Breast epithelium (tissue), 4 donors: Measurements from ENCODE around the gene CASKIN2. TPM values are rescaled to one million over a fixed set of nuclear protein-coding genes. Genes with fewer than 3 reads are reported as not detected.

Experiments used
- DNase-seq, 2 donors: peaks; one replicate each; pipeline ENCODE4 v3.0.0-alpha.2; 2019; ENCODE audit warnings: low spot score in 2 of 2
- H3K27ac ChIP-seq, 2 donors: fragments of 200-600 bp; sonication (generic) in 1 of 2; one replicate each; pipeline ENCODE4 v1.5.1; 2016 to 2019; ENCODE audit warnings: mild to moderate bottlenecking in 1 of 2
- H3K27me3 ChIP-seq, 2 donors: fragments of 200-600 bp; sonication (generic) in 1 of 2; one replicate each; pipeline versions ENCODE4 v1.5.1 to v1.6.0; 2017 to 2019; ENCODE audit warnings: control low read depth in 1 of 2, mild to moderate bottlenecking in 1 of 2
- H3K36me3 ChIP-seq: fragments of 200-600 bp; one replicate; pipeline ENCODE4 v1.5.1; 2019
- H3K4me1 ChIP-seq, 2 donors: fragments of 200-600 bp; sonication (generic); one replicate each; pipeline ENCODE4 v1.5.1; 2016 to 2019; ENCODE audit warnings: control low read depth in 1 of 2
- H3K4me3 ChIP-seq, 3 donors: fragments of 200-600 bp; sonication (generic); 1 replicate in 2 of 3; 2 replicates in 1 of 3; pipeline ENCODE4 v1.5.1; 2016 to 2019; ENCODE audit warnings: mild to moderate bottlenecking in 3 of 3, moderate library complexity in 2 of 3
- H3K9me3 ChIP-seq, 2 donors: fragments of 200-600 bp; sonication (generic) in 1 of 2; one replicate each; pipeline ENCODE4 v1.5.1; 2016 to 2019; ENCODE audit warnings: control low read depth in 1 of 2
- CTCF ChIP-seq, 3 donors: fragments of 450-650 bp; IDR thresholded peaks; one replicate each; pipeline ENCODE4 v1.5.1; 2016 to 2017; ENCODE audit warnings: antibody characterized with exemption in 3 of 3, mild to moderate bottlenecking in 3 of 3, moderate library complexity in 3 of 3
- POLR2A ChIP-seq: fragments of 450-650 bp; IDR thresholded peaks from one replicate; pipeline ENCODE4 v1.6.1; 2016; ENCODE audit warnings: antibody characterized with exemption, mild to moderate bottlenecking, moderate library complexity
- POLR2AphosphoS5 ChIP-seq, 3 donors: sonication (generic); formaldehyde crosslinking; IDR thresholded peaks; one replicate each; pipeline ENCODE4 v1.6.1; 2017; ENCODE audit warnings: antibody characterized with exemption in 3 of 3
- intact Hi-C: fragments of 100-400 bp; cut with DNase I; formaldehyde crosslinking; loops from one replicate; pipeline ENCODE4 v1.15.1; 2023; ENCODE audit warnings: low total_unique reads
- total RNA-seq, 3 donors: library from RNA; depleted of rRNA; stranded (reverse); fragments of >200 nt; gene quantifications; one replicate each; pipeline ENCODE4 v1.1.0, GENCODE V29; 2016

Gene CASKIN2
- total RNA-seq, 3 donors from 2014 or later, result 10.0 to 23.3 (median 14.6) TPM

- H3K27me3 ChIP-seq, result no peaks in the 10 kb centered on the region
- H3K4me1 ChIP-seq, result no peaks in the 10 kb centered on the region
- H3K27ac ChIP-seq, result no peak overlapping the region
- TF ChIP-seq CTCF (IDR thresholded peaks at IDR 0.05) (no peak), POLR2AphosphoS5 (IDR thresholded peaks at IDR 0.05) (no peak), POLR2A (no peak)
- DNase-seq, result no peak
- no peaks in the 10 kb centered on the region for H3K36me3 ChIP-seq
- intact Hi-C loops, result no loop called here
- H3K9me3 ChIP-seq, result no peaks in the 10 kb centered on the region
- no peak overlapping the region for H3K4me3 ChIP-seq
Measured at GRCh38 chr17:75487351-75488070, 27.8 kb downstream of the CASKIN2 start.

- Histone ChIP-seq H3K4me1 (no peaks in the 10 kb centered on the region), H3K27me3 (no peaks in the 10 kb centered on the region), H3K4me3 (no peak overlapping the region), H3K27ac (no peak overlapping the region), H3K36me3 (no peaks in the 10 kb centered on the region), H3K9me3 (no peaks in the 10 kb centered on the region)
- TF ChIP-seq POLR2AphosphoS5 (IDR thresholded peaks at IDR 0.05), result no peak
- intact Hi-C loops, result no loop called here
- no peak for DNase-seq
Measured at GRCh38 chr17:75486951-75487350, 28.4 kb downstream of the CASKIN2 start.

- intact Hi-C loops, result no loop called here
- TF ChIP-seq CTCF (IDR thresholded peaks at IDR 0.05) (no peak), POLR2AphosphoS5 (IDR thresholded peaks at IDR 0.05) (no peak), POLR2A (no peak)
- H3K9me3 ChIP-seq, result no peaks in the 10 kb centered on the region
- H3K4me3 ChIP-seq, result no peak overlapping the region
- no peak overlapping the region for H3K27ac ChIP-seq
- no peak for DNase-seq
- no peaks in the 10 kb centered on the region for H3K4me1 ChIP-seq
- H3K36me3 ChIP-seq, result no peaks in the 10 kb centered on the region
- H3K27me3 ChIP-seq, result no peaks in the 10 kb centered on the region
Measured at GRCh38 chr17:75486151-75486550, 29.2 kb downstream of the CASKIN2 start.

GRCh38 chr17:75485688-75486087 lies 29.6 kb downstream of the CASKIN2 start:
- TF ChIP-seq POLR2AphosphoS5 (IDR thresholded peaks at IDR 0.05) (no peak), CTCF (IDR thresholded peaks at IDR 0.05) (no peak), POLR2A (no peak)
- Histone ChIP-seq H3K9me3 (no peaks in the 10 kb centered on the region), H3K27me3 (no peaks in the 10 kb centered on the region), H3K27ac (no peak overlapping the region), H3K4me3 (no peak overlapping the region), H3K36me3 (no peaks in the 10 kb centered on the region), H3K4me1 (no peaks in the 10 kb centered on the region)
- intact Hi-C loops, result no loop called here
- DNase-seq, result no peak

- no peak overlapping the region for H3K27ac ChIP-seq
- intact Hi-C loops, result no loop called here
- no peak for DNase-seq
- TF ChIP-seq POLR2A (no peak), CTCF (IDR thresholded peaks at IDR 0.05) (no peak), POLR2AphosphoS5 (IDR thresholded peaks at IDR 0.05) (no peak)
- no peaks in the 10 kb centered on the region for H3K36me3 ChIP-seq
- no peak overlapping the region for H3K4me3 ChIP-seq
- H3K9me3 ChIP-seq, result no peaks in the 10 kb centered on the region
- H3K4me1 ChIP-seq, result no peaks in the 10 kb centered on the region
- H3K27me3 ChIP-seq, result no peaks in the 10 kb centered on the region
Measured at GRCh38 chr17:75482098-75482942, 33.0 kb downstream of the CASKIN2 start.
